ENCODE results near the gene NANOS2. TPM values are rescaled to one million over a fixed set of nuclear protein-coding genes. Genes with fewer than 3 reads are reported as not detected.

NANOS2 gene
- total and polyA plus RNA-seq, 2 of the 13 experiments (the other 11 are each of a cell fraction or from before 2014, with no cell fraction given) = not detected

GRCh38 chr19:45881909-45882528, 32.6 kb downstream of the NANOS2 start (continued):
- peak; percentile 50; the same call in 1 of the 2 replicates for TF ChIP-seq SPEN (CRISPR knock-in tag; IDR thresholded peaks at IDR 0.05; ENCODE audit: low read depth)
- no peak for TF ChIP-seq SMYD3 (CRISPR knock-in tag; IDR thresholded peaks at IDR 0.05)
- no peak for TF ChIP-seq SNRNP70 (IDR thresholded peaks at IDR 0.05; ENCODE audit: low read depth, low read length)
- TF ChIP-seq DMAP1 (CRISPR knock-in tag; IDR thresholded peaks at IDR 0.05) = 0 out of 2 replicates have a peak, but pooled peaks have one; percentile 8
- TF ChIP-seq AGO1 (IDR thresholded peaks at IDR 0.05; ENCODE audit: low read depth, low read length, poor library complexity, severe bottlenecking) = no peak
- no peak for TF ChIP-seq FOXP1 (IDR thresholded peaks at IDR 0.05)
- peak; percentile 52 for TF ChIP-seq FOXP1 (CRISPR knock-in tag; IDR thresholded peaks at IDR 0.05)
- peak; percentile 52; the same call in 1 of the 2 replicates for TF ChIP-seq WIZ (CRISPR knock-in tag; IDR thresholded peaks at IDR 0.05)
- 0 out of 2 replicates have a peak, but pooled peaks have one; percentile 44 for TF ChIP-seq ZBTB37 (CRISPR knock-in tag; IDR thresholded peaks at IDR 0.05)
- peak; percentile 88 for TF ChIP-seq ZNF652 (CRISPR knock-in tag; IDR thresholded peaks at IDR 0.05; ENCODE audit: borderline replicate concordance, low read depth)
- no peak for TF ChIP-seq MLLT10 (CRISPR knock-in tag; IDR thresholded peaks at IDR 0.05)
- peak; percentile 73; the same call in 1 of the 2 replicates for TF ChIP-seq ETV5 (CRISPR knock-in tag; IDR thresholded peaks at IDR 0.05; ENCODE audit: borderline replicate concordance)
- 0 out of 2 replicates have a peak, but pooled peaks have one; percentile 62 for TF ChIP-seq KLF6 (CRISPR knock-in tag; IDR thresholded peaks at IDR 0.05)
- TF ChIP-seq HMG20A (CRISPR knock-in tag; IDR thresholded peaks at IDR 0.05; ENCODE audit: borderline replicate concordance) = 0 out of 2 replicates have a peak, but pooled peaks have one; percentile 27
- peak; percentile 61; the same call in 1 of the 2 replicates for TF ChIP-seq ZC3H13 (CRISPR knock-in tag; IDR thresholded peaks at IDR 0.05)
- TF ChIP-seq PRPF4 (IDR thresholded peaks at IDR 0.05; ENCODE audit: low read depth, low read length, poor library complexity, severe bottlenecking) = no peak
- no peak for TF ChIP-seq ZNF770 (CRISPR knock-in tag; IDR thresholded peaks at IDR 0.05)
- 0 out of 2 replicates have a peak, but pooled peaks have one; percentile 17 for TF ChIP-seq ZNF317 (CRISPR knock-in tag; IDR thresholded peaks at IDR 0.05)
- TF ChIP-seq HMGXB3 (CRISPR knock-in tag; IDR thresholded peaks at IDR 0.05; ENCODE audit: borderline replicate concordance) = no peak
- TF ChIP-seq GATAD1 (CRISPR knock-in tag; IDR thresholded peaks at IDR 0.05) = peak; percentile 44; the same call in 1 of the 2 replicates
- TF ChIP-seq POLR2A (IDR thresholded peaks at IDR 0.05; ENCODE audit: insufficient read depth in 1 of 2, low read depth in 2 of 2, low read length in 2 of 2) = peak in 1 of 2 experiments; percentile 66; a peak in 2 of 4 replicates
- peak; percentile 61; the same call in 1 of the 2 replicates for TF ChIP-seq BCL6 (CRISPR knock-in tag; IDR thresholded peaks at IDR 0.05)
- no peak for TF ChIP-seq ATRX (CRISPR knock-in tag; IDR thresholded peaks at IDR 0.05; ENCODE audit: borderline replicate concordance)
- TF ChIP-seq STAG1 (CRISPR knock-in tag; IDR thresholded peaks at IDR 0.05) = peak; percentile 21; the same call in 1 of the 2 replicates

Measured in HepG2 (cell line).